HEK293 (cell line): Measurements from ENCODE around the gene ME3.

ENCODE experiments used
- CTCF ChIA-PET: fragments of 350-600 bp; formaldehyde crosslinking; extraction: SDS; loops from one replicate; lab custom pipeline; 2021; ENCODE audit warnings: antibody characterized with exemption; lab: Yijun Ruan, JAX
- POLR2A ChIA-PET: fragments of 300-600 bp; formaldehyde crosslinking; extraction: SDS; loops from one replicate; lab custom pipeline; 2020; ENCODE audit warnings: antibody characterized with exemption, inconsistent platforms; lab: Yijun Ruan, JAX
- H3K27ac ChIP-seq: fragments of 200-500 bp; sonication (Bioruptor generic); 2 replicates; pipeline ENCODE4 v1.5.1; 2014; ENCODE audit warnings: low read depth, low read length, control low read depth, inconsistent platforms; ENCODE audit errors: extremely low read depth
- H3K36me3 ChIP-seq, 2 experiments: fragments of 200-500 bp in 1 of 2; sonication (Bioruptor generic) in 1 of 2; 1 replicate in 1 of 2; 2 replicates in 1 of 2; pipeline ENCODE4 v1.5.1; 2014 to 2017; ENCODE audit warnings: inconsistent platforms in 2 of 2, low read length in 2 of 2; ENCODE audit not compliant: control insufficient read depth in 2 of 2, insufficient read depth in 1 of 2
- H3K4me1 ChIP-seq: fragments of 200-500 bp; sonication (Bioruptor generic); 2 replicates; pipeline ENCODE4 v1.5.1; 2014; ENCODE audit warnings: mild to moderate bottlenecking, low read length, inconsistent platforms; ENCODE audit not compliant: control insufficient read depth, insufficient read depth
- H3K4me3 ChIP-seq: 2 replicates; pipeline ENCODE4 v1.5.1; 2011; ENCODE audit warnings: low read depth, mild to moderate bottlenecking, control low read depth, low read length, moderate library complexity
- H3K9me3 ChIP-seq: fragments of 200-500 bp; sonication (Bioruptor generic); 2 replicates; pipeline ENCODE4 v1.5.1; 2014; ENCODE audit warnings: low read depth, low read length, inconsistent platforms; ENCODE audit not compliant: control insufficient read depth, insufficient read depth
- GLIS2 ChIP-seq: fragments of 450-650 bp; formaldehyde crosslinking; IDR thresholded peaks from 2 replicates; pipeline ENCODE4 v1.5.1; 2016; ENCODE audit warnings: missing biosample characterization, missing genetic modification characterization
- KLF1 ChIP-seq: fragments of 450-650 bp; formaldehyde crosslinking; IDR thresholded peaks from 2 replicates; pipeline ENCODE4 v1.5.1; 2016; ENCODE audit warnings: missing biosample characterization, missing genetic modification characterization
- KLF9 ChIP-seq: fragments of 450-650 bp; formaldehyde crosslinking; IDR thresholded peaks from 2 replicates; pipeline ENCODE4 v1.5.1; 2016; ENCODE audit warnings: missing biosample characterization, missing genetic modification characterization, low read depth
- TCF7L2 ChIP-seq: IDR thresholded peaks from 2 replicates; pipeline ENCODE4 v1.6.1; 2011; ENCODE audit warnings: low read depth, mild to moderate bottlenecking, inconsistent platforms, low read length, moderate library complexity, borderline replicate concordance
- ZBTB7A ChIP-seq: fragments of 450-650 bp; formaldehyde crosslinking; IDR thresholded peaks from 2 replicates; pipeline ENCODE4 v1.5.1; 2016; ENCODE audit warnings: low read depth, missing biosample characterization, missing genetic modification characterization
- ZNF121 ChIP-seq: fragments of 450-650 bp; formaldehyde crosslinking; IDR thresholded peaks from 2 replicates; pipeline ENCODE4 v1.5.1; 2016; ENCODE audit warnings: missing biosample characterization, missing genetic modification characterization
- ZNF155 ChIP-seq: fragments of 450-650 bp; formaldehyde crosslinking; IDR thresholded peaks from 2 replicates; pipeline ENCODE4 v1.5.1; 2016; ENCODE audit warnings: missing biosample characterization, missing genetic modification characterization
- ZNF302 ChIP-seq: fragments of 450-650 bp; formaldehyde crosslinking; IDR thresholded peaks from 2 replicates; pipeline ENCODE4 v1.5.1; 2016; ENCODE audit warnings: missing biosample characterization, missing genetic modification characterization, low read depth
- ZNF416 ChIP-seq: fragments of 450-650 bp; formaldehyde crosslinking; IDR thresholded peaks from 2 replicates; pipeline ENCODE4 v1.5.1; 2016; ENCODE audit warnings: missing biosample characterization, missing genetic modification characterization
- ZNF548 ChIP-seq: fragments of 450-650 bp; formaldehyde crosslinking; IDR thresholded peaks from 2 replicates; pipeline ENCODE4 v1.5.1; 2016; ENCODE audit warnings: missing biosample characterization, missing genetic modification characterization
- ZNF558 ChIP-seq: fragments of 450-650 bp; formaldehyde crosslinking; IDR thresholded peaks from 2 replicates; pipeline ENCODE4 v1.5.1; 2016; ENCODE audit warnings: missing biosample characterization, missing genetic modification characterization
- ZNF658 ChIP-seq: fragments of 450-650 bp; formaldehyde crosslinking; IDR thresholded peaks from 2 replicates; pipeline ENCODE4; 2016; ENCODE audit warnings: missing biosample characterization, missing genetic modification characterization
- ZNF664 ChIP-seq: fragments of 450-650 bp; formaldehyde crosslinking; IDR thresholded peaks from 2 replicates; pipeline ENCODE4 v1.5.1; 2016; ENCODE audit warnings: missing biosample characterization, missing genetic modification characterization
- ZNF677 ChIP-seq: fragments of 450-650 bp; IDR thresholded peaks from 2 replicates; pipeline ENCODE4 v1.5.0; 2018; ENCODE audit warnings: missing biosample characterization, mild to moderate bottlenecking, missing genetic modification characterization, moderate library complexity
- ZNF747 ChIP-seq: fragments of 450-650 bp; formaldehyde crosslinking; IDR thresholded peaks from 2 replicates; pipeline ENCODE4 v1.5.1; 2016; ENCODE audit warnings: missing biosample characterization, missing genetic modification characterization
- ZNF785 ChIP-seq: fragments of 450-650 bp; formaldehyde crosslinking; IDR thresholded peaks from 2 replicates; pipeline ENCODE4 v1.5.1; 2016; ENCODE audit warnings: missing biosample characterization, missing genetic modification characterization
- TF ChIP-seq, protein P1 (sequence below): fragments of 450-650 bp; formaldehyde crosslinking; IDR thresholded peaks from 2 replicates; pipeline ENCODE4 v1.5.1; 2016; ENCODE audit warnings: missing biosample characterization, missing genetic modification characterization
- TF ChIP-seq, protein P2 (sequence below): fragments of 450-650 bp; formaldehyde crosslinking; IDR thresholded peaks from 2 replicates; pipeline ENCODE4 v1.5.1; 2016; ENCODE audit warnings: missing biosample characterization, missing genetic modification characterization
- TF ChIP-seq, protein P3 (sequence below): fragments of 450-650 bp; formaldehyde crosslinking; IDR thresholded peaks from 2 replicates; pipeline ENCODE4 v1.5.0; 2017; ENCODE audit warnings: missing biosample characterization, missing genetic modification characterization, borderline replicate concordance
- TF ChIP-seq, protein P4 (sequence below): sonication (generic); formaldehyde crosslinking; IDR thresholded peaks from 2 replicates; pipeline ENCODE4 v1.8.1; 2022; ENCODE audit warnings: mild to moderate bottlenecking, moderate library complexity, missing genetic modification reagents
- TF ChIP-seq, protein P5 (sequence below): fragments of 450-650 bp; formaldehyde crosslinking; IDR thresholded peaks from 2 replicates; pipeline ENCODE4 v1.5.1; 2017; ENCODE audit warnings: missing biosample characterization, missing genetic modification characterization
- TF ChIP-seq, protein P6 (sequence below): fragments of 450-650 bp; formaldehyde crosslinking; IDR thresholded peaks from 2 replicates; pipeline ENCODE4 v1.5.1; 2016; ENCODE audit warnings: missing biosample characterization, missing genetic modification characterization

The ME3 gene

DNA sequence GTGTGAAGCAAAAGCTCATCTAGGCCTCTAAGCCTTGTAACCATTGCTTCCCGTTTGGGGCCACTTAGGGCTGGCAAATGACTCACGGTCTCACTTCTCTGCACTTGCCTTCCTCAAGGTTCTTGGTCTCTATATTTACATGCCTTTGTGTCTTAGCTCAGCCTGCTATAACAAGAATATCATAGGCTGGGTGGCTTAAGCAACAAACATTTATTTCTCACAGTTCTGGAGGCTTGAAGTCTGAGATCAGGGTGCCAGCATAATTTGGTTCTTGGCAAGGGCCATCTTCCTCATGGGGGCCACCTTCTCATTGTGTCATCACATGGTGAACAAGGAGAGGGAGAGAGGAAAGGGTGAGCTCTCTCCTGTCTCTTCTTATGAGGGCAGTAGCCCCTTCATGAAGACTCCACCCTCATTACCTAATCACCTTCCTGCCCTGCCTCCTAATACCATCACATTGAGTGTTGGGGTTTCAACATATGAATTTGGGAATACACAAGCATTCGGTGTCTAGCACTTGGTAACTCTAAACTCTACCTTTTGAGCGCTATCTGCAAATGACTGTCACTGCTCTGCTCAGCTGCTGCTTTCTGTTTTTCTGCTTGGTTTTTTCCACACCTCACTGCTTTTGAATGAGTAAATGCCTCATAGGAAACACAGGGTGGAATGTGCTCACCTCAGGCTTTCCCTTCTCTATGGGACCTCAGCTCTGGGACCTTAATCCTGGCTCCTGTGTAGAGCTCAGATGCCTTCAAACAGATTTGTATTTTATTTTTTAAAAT is 16.2 kb upstream of the ME3 start (continued):
- TF ChIP-seq, protein P1, sequence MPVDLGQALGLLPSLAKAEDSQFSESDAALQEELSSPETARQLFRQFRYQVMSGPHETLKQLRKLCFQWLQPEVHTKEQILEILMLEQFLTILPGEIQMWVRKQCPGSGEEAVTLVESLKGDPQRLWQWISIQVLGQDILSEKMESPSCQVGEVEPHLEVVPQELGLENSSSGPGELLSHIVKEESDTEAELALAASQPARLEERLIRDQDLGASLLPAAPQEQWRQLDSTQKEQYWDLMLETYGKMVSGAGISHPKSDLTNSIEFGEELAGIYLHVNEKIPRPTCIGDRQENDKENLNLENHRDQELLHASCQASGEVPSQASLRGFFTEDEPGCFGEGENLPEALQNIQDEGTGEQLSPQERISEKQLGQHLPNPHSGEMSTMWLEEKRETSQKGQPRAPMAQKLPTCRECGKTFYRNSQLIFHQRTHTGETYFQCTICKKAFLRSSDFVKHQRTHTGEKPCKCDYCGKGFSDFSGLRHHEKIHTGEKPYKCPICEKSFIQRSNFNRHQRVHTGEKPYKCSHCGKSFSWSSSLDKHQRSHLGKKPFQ (tag by site-specific recombination), result no peak
- TF ChIP-seq ZNF302 (tag by site-specific recombination), result no peak
- no peak for TF ChIP-seq ZNF747 (tag by site-specific recombination)
- no peak for TF ChIP-seq ZNF416 (tag by site-specific recombination)

DNA sequence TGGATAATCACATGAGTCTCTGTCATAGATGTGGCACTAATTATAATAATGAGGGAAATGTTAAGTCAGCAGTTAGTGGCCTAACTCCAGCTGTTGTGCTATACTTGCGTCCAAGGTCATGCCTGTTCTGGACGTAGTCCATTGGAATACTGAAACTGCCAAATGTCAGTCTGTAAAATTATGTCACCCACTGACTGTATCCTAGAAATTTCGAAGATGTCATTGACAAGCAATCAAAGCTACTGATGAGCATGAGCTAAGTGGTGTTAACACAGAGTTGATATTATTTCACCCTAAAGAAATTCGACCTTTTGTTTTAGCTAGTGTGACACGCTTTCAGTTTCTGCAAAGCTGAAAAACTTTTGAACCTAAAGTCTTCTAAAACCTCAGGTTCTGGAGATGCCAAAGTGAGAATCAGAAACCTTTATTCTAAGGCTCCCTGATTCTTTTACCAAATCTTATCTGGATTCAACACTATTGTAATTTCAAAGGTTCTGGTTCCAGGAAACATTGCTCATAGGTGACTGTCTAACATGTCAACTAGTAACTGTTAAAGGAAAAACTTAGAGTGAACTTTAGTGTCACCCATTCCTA is 14.9 kb upstream of the ME3 start:
- H3K9me3 ChIP-seq, result no peaks in the 10 kb centered on the region
- POLR2A ChIA-PET, result no interaction called here
- no peak for TF ChIP-seq KLF9 (tag by site-specific recombination)
- TF ChIP-seq ZNF155 (tag by site-specific recombination), result no peak
- TF ChIP-seq ZNF785 (tag by site-specific recombination), result no peak
- TF ChIP-seq, protein P2, sequence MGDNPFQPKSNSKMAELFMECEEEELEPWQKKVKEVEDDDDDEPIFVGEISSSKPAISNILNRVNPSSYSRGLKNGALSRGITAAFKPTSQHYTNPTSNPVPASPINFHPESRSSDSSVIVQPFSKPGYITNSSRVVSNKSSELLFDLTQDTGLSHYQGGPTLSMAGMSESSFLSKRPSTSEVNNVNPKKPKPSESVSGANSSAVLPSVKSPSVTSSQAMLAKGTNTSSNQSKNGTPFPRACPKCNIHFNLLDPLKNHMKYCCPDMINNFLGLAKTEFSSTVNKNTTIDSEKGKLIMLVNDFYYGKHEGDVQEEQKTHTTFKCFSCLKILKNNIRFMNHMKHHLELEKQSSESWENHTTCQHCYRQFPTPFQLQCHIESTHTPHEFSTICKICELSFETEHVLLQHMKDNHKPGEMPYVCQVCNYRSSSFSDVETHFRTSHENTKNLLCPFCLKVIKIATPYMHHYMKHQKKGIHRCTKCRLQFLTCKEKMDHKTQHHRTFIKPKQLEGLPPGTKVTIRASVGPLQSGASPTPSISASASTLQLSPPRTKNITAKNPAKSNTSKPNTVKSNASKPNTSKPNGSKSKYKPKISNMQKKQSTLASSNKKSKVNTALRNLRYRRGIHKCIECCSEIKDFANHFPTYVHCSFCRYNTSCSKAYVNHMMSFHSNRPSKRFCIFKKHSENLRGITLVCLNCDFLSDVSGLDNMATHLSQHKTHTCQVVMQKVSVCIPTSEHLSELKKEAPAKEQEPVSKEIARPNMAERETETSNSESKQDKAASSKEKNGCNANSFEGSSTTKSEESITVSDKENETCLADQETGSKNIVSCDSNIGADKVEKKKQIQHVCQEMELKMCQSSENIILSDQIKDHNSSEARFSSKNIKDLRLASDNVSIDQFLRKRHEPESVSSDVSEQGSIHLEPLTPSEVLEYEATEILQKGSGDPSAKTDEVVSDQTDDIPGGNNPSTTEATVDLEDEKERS (tag by site-specific recombination), result no peak
- no peak for TF ChIP-seq ZNF121
- TF ChIP-seq ZNF558 (tag by site-specific recombination), result no peak
- no peak for TF ChIP-seq ZNF548 (tag by site-specific recombination)
- TF ChIP-seq, protein P3, sequence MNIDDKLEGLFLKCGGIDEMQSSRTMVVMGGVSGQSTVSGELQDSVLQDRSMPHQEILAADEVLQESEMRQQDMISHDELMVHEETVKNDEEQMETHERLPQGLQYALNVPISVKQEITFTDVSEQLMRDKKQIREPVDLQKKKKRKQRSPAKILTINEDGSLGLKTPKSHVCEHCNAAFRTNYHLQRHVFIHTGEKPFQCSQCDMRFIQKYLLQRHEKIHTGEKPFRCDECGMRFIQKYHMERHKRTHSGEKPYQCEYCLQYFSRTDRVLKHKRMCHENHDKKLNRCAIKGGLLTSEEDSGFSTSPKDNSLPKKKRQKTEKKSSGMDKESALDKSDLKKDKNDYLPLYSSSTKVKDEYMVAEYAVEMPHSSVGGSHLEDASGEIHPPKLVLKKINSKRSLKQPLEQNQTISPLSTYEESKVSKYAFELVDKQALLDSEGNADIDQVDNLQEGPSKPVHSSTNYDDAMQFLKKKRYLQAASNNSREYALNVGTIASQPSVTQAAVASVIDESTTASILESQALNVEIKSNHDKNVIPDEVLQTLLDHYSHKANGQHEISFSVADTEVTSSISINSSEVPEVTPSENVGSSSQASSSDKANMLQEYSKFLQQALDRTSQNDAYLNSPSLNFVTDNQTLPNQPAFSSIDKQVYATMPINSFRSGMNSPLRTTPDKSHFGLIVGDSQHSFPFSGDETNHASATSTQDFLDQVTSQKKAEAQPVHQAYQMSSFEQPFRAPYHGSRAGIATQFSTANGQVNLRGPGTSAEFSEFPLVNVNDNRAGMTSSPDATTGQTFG (tag by site-specific recombination), result no peak
- no peak overlapping the region for H3K27ac ChIP-seq
- H3K4me1 ChIP-seq, result no peaks in the 10 kb centered on the region; the same call in 1 of the 2 replicates
- CTCF ChIA-PET, result no interaction called here
- no peaks in the 10 kb centered on the region for H3K36me3 ChIP-seq
- H3K4me3 ChIP-seq, result no peak overlapping the region

DNA sequence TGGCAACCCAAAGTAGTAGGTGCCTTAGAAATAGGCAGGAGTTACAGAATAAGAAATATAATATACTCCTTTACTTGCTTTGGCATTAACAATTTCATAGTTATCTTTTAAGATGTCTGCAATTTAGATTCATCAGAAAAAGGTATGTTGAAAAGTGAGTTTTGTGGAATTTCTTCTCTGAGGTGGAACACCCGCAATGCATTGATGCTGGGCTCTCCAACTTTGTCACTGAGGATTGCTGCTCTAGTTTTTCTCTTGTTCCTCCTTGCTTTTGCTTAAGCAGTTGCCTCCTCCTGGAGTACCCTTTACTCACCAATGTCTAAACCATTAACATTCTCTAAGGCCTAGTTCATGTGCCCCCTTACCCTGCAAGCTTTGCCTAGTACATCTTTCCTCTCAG is 14.1 kb upstream of the ME3 start:
- CTCF ChIA-PET, result no interaction called here
- Histone ChIP-seq H3K9me3 (no peaks in the 10 kb centered on the region), H3K36me3 (no peaks in the 10 kb centered on the region), H3K27ac (no peak overlapping the region), H3K4me1 (no peaks in the 10 kb centered on the region; the same call in 1 of the 2 replicates), H3K4me3 (no peak overlapping the region)
- POLR2A ChIA-PET, result no interaction called here
- no peak for TF ChIP-seq ZNF664 (tag by site-specific recombination)
- TF ChIP-seq, protein P4, sequence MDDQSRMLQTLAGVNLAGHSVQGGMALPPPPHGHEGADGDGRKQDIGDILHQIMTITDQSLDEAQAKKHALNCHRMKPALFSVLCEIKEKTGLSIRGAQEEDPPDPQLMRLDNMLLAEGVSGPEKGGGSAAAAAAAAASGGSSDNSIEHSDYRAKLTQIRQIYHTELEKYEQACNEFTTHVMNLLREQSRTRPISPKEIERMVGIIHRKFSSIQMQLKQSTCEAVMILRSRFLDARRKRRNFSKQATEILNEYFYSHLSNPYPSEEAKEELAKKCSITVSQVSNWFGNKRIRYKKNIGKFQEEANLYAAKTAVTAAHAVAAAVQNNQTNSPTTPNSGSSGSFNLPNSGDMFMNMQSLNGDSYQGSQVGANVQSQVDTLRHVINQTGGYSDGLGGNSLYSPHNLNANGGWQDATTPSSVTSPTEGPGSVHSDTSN, result no peak
- no peak for TF ChIP-seq KLF1 (tag by site-specific recombination)
- no peak for TF ChIP-seq ZNF677 (tag by site-specific recombination)
- TF ChIP-seq GLIS2 (tag by site-specific recombination), result no peak
- TF ChIP-seq, protein P5, sequence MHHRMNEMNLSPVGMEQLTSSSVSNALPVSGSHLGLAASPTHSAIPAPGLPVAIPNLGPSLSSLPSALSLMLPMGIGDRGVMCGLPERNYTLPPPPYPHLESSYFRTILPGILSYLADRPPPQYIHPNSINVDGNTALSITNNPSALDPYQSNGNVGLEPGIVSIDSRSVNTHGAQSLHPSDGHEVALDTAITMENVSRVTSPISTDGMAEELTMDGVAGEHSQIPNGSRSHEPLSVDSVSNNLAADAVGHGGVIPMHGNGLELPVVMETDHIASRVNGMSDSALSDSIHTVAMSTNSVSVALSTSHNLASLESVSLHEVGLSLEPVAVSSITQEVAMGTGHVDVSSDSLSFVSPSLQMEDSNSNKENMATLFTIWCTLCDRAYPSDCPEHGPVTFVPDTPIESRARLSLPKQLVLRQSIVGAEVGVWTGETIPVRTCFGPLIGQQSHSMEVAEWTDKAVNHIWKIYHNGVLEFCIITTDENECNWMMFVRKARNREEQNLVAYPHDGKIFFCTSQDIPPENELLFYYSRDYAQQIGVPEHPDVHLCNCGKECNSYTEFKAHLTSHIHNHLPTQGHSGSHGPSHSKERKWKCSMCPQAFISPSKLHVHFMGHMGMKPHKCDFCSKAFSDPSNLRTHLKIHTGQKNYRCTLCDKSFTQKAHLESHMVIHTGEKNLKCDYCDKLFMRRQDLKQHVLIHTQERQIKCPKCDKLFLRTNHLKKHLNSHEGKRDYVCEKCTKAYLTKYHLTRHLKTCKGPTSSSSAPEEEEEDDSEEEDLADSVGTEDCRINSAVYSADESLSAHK (tag by site-specific recombination), result no peak
- no peak for TF ChIP-seq ZNF658
- TF ChIP-seq, protein P6, sequence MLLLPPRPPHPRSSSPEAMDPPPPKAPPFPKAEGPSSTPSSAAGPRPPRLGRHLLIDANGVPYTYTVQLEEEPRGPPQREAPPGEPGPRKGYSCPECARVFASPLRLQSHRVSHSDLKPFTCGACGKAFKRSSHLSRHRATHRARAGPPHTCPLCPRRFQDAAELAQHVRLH (tag by site-specific recombination), result no peak
- TF ChIP-seq ZBTB7A (tag by site-specific recombination), result no peak
- TF ChIP-seq TCF7L2, result no peak
